C4-2B (cell line): ENCODE data around the gene ZNF609.
"Not testable (repeated sequence)": the region's sequence is repeated elsewhere in the genome, so short reads cannot be mapped to it uniquely, and the experiment has no call there.

ENCODE experiments used
- H3K27ac ChIP-seq: fragments of 450-650 bp; 2 replicates; pipeline ENCODE4 v1.5.1; 2017
- ZFX ChIP-seq: fragments of 450-650 bp; IDR thresholded peaks from 2 replicates; pipeline ENCODE4 v1.6.1; 2017
- TF ChIP-seq, protein P1 (sequence below): fragments of 450-650 bp; conservative IDR thresholded peaks from 2 replicates; pipeline ENCODE4 v1.5.1; 2017; ENCODE audit warnings: mild to moderate bottlenecking

The ZNF609 gene

DNA sequence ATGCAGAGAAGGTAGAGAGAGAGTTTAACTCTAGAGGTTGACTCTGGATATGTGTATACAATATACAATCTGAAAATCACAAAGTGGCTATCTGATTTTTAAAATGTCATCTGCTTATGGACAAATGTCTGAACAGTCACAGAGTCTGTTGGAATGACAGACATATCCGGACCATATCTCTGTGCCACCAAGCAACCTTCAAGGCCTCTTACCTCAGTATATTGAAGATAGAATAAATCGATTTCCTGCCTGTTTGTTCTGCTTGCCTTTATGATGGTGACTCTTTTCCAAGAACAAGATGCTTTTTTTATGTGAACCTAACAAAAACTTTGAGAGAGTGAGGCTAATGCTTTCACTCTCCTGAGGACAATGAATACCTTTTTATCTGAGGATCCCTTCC is 163.9 kb downstream of the ZNF609 start:
- no peak overlapping the region for H3K27ac ChIP-seq
- TF ChIP-seq, protein P1, sequence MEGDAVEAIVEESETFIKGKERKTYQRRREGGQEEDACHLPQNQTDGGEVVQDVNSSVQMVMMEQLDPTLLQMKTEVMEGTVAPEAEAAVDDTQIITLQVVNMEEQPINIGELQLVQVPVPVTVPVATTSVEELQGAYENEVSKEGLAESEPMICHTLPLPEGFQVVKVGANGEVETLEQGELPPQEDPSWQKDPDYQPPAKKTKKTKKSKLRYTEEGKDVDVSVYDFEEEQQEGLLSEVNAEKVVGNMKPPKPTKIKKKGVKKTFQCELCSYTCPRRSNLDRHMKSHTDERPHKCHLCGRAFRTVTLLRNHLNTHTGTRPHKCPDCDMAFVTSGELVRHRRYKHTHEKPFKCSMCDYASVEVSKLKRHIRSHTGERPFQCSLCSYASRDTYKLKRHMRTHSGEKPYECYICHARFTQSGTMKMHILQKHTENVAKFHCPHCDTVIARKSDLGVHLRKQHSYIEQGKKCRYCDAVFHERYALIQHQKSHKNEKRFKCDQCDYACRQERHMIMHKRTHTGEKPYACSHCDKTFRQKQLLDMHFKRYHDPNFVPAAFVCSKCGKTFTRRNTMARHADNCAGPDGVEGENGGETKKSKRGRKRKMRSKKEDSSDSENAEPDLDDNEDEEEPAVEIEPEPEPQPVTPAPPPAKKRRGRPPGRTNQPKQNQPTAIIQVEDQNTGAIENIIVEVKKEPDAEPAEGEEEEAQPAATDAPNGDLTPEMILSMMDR: no peak
- TF ChIP-seq ZFX: no peak

DNA sequence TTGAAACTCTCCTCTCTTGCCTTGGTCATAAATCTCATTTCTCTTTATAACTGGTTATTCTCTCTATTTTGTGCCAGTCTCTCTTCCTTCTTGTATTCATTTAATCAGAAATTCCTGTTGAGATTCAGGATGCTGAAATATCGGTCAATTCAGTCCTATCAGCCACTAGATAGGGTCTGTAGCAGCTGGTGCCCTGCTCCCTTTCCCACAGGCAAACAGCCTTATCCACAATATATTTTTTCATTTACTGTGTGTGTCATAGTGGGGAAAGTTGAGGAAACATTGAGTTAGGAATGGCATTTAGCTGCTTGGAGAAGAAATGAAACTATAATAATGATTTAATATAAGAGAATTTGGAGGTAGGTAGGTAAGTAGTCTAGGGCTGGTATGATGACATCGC is 168.7 kb downstream of the ZNF609 start:
- no peak overlapping the region for H3K27ac ChIP-seq

DNA sequence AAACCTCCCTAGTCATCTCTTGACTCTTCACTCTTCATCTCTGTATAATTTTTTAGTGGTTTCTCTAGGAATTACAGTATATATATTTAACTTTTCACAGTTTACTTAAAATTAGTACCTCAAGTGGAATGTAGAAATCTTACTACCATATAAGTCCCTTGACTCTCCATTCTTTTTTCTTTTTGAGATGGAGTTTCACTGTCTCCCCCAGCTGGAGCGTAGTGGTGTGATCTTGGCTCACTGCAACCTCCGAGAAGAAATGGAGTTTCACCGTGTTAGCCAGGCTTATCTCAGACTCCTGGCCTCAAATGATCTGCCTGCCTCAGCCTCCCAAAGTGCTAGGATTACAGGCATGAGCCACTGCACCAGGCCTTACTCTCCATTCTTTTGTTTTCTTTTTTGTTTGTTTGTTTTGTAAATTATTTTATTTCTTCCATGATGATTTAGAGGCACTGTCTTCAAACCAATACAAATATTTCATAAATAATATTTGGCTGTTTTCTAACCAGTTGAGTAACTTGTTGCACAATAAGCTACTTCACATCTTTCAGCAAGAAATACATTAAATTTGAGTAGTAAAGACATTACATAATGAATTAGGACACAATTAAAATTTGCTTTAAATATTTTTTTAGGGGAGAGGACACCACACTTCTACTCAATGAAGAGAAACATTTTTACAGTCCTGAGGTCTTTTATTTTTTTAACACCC is 170.2 kb downstream of the ZNF609 start:
- H3K27ac ChIP-seq: no peak overlapping the region
- TF ChIP-seq ZFX: no peak
- TF ChIP-seq, protein P1: no peak

More for the DNA sequence above, 168.7 kb downstream of the ZNF609 start:
- TF ChIP-seq, protein P1: no peak
- TF ChIP-seq ZFX: no peak

DNA sequence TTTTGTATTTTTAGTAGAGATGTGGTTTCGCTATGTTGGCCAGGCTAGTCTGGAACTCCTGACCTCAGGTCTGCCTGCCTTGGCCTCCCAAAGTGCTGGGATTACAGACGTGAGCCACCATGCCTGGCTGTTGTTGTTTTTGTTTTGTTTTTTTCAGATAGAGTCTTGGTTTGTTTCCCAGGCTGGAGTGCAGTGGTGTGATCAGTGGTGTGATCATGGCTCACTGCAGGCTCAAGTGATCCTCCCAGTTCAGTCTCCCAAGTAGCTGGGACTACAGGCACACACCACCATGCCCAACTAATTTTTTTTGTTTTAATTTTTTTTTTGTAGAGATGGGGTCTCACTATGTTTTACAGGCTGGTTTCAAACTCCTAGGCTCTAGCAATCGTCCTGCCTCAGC is 172.3 kb downstream of the ZNF609 start:
- H3K27ac ChIP-seq: not testable (repeated sequence)

GRCh38 chr15:64633332-64633731 is 173.0 kb downstream of the ZNF609 start:
- H3K27ac ChIP-seq: no peak overlapping the region
- TF ChIP-seq, protein P1: no peak
- TF ChIP-seq ZFX: no peak

GRCh38 chr15:64634027-64634426 is 173.6 kb downstream of the ZNF609 start:
- H3K27ac ChIP-seq: no peak overlapping the region
- TF ChIP-seq, protein P1: no peak
- no peak for TF ChIP-seq ZFX

- H3K27ac ChIP-seq: no peak overlapping the region
- TF ChIP-seq, protein P1: no peak
Observed at GRCh38 chr15:64634576-64635498, 174.5 kb downstream of the ZNF609 start.
